ENCODE measurements around the gene RCCD1.

Gene RCCD1

DNA sequence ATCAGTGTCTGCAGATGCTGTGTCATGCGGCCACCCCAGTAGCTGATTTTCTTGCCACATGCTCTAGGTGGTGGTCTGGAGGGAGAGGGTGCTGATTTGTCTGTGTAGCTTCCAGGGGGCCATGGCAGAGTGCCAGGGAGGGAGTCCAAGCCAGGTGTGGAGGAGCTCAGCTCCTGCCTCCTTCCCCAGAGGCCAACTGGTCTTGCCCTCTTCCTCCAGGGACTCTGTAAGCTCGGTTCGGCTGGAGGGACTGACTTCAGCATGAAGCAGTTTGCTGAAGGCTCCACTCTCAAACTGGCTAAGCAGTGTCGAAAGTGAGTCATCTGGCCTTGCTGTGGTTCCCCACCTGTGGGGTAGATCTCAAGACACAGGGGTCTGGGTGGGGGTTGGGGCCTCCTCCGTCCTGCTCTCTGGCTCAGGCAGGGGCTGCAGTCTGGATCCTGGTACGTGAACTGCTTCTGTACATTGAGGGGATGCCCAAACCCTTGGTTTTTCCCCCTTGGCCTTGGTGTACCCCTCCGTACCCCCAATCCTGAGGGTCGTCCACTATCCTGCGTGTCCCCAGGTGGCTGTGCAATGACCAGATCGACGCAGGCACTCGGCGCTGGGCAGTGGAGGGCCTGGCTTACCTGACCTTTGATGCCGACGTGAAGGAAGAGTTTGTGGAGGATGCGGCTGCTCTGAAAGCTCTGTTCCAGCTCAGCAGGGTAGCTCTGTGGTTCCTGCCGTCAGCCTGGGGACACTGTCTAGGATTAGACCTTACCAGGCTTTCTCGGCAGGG is 6.9 kb upstream of the RCCD1 start:
- no peak overlapping the region for H4K5ac ChIP-seq (ENCODE audit: low read length)
- no peak overlapping the region for H3K4me3 ChIP-seq (ENCODE audit: low read length)
- H3K27ac ChIP-seq (ENCODE audit: low read depth, low read length): no peak overlapping the region
- no peak overlapping the region for H3K4ac ChIP-seq (ENCODE audit: low read depth, low read length)
- no peak overlapping the region for H3K9ac ChIP-seq (ENCODE audit: low read length)
- no peak overlapping the region for H3K4me2 ChIP-seq (ENCODE audit: low read length)
- no peak overlapping the region for H2BK15ac ChIP-seq (replicated peaks; ENCODE audit: low read depth)
- H2BK120ac ChIP-seq (ENCODE audit: low read depth, low read length): no peak overlapping the region
- no peaks in the 10 kb centered on the region for H3K4me1 ChIP-seq (ENCODE audit: control insufficient read depth, low read depth, low read length)
- DNase-seq: no peak
- H2AK5ac ChIP-seq (ENCODE audit: low read length): no peak overlapping the region
- H3K79me2 ChIP-seq (ENCODE audit: control insufficient read depth, insufficient read depth, low read length): no peaks in the 10 kb centered on the region
- no peak overlapping the region for H2BK5ac ChIP-seq (ENCODE audit: low read length)
- WGBS (ENCODE audit: extremely low coverage, insufficient coverage, low lambda C conversion rate): no CpG with 5 or more reads among the region's 18 CpGs
- no peak overlapping the region for H3K23ac ChIP-seq (ENCODE audit: low read length)
- no peak overlapping the region for H4K8ac ChIP-seq (ENCODE audit: low read depth, low read length)
- peaks cover 16% of the 10 kb centered on the region for H3K36me3 ChIP-seq (ENCODE audit: control insufficient read depth, insufficient read depth, low read length)
- no peak overlapping the region for H3K56ac ChIP-seq (ENCODE audit: low read length)
- no peaks in the 10 kb centered on the region for H3K79me1 ChIP-seq (ENCODE audit: low read length)
- H3K27me3 ChIP-seq (ENCODE audit: insufficient read depth, low read length, poor library complexity): no peaks in the 10 kb centered on the region
- H3K18ac ChIP-seq (ENCODE audit: low read length): no peak overlapping the region

- Histone ChIP-seq H3K23ac (ENCODE audit: low read length) (no peak overlapping the region), H3K79me1 (ENCODE audit: low read length) (no peaks in the 10 kb centered on the region), H2AK5ac (ENCODE audit: low read length) (no peak overlapping the region), H2BK5ac (ENCODE audit: low read length) (no peak overlapping the region), H3K56ac (ENCODE audit: low read length) (no peak overlapping the region), H3K18ac (ENCODE audit: low read length) (no peak overlapping the region), H4K8ac (ENCODE audit: low read depth, low read length) (no peak overlapping the region), H3K27me3 (ENCODE audit: insufficient read depth, low read length, poor library complexity) (no peaks in the 10 kb centered on the region), H3K9ac (ENCODE audit: low read length) (no peak overlapping the region), H3K79me2 (ENCODE audit: control insufficient read depth, insufficient read depth, low read length) (no peaks in the 10 kb centered on the region), H3K4me1 (ENCODE audit: control insufficient read depth, low read depth, low read length) (no peaks in the 10 kb centered on the region), H2BK15ac (replicated peaks; ENCODE audit: low read depth) (no peak overlapping the region), H4K5ac (ENCODE audit: low read length) (no peak overlapping the region), H3K4me2 (ENCODE audit: low read length) (no peak overlapping the region), H3K27ac (ENCODE audit: low read depth, low read length) (no peak overlapping the region), H3K4me3 (ENCODE audit: low read length) (no peak overlapping the region), H3K4ac (ENCODE audit: low read depth, low read length) (no peak overlapping the region), H2BK120ac (ENCODE audit: low read depth, low read length) (no peak overlapping the region), H3K36me3 (ENCODE audit: control insufficient read depth, insufficient read depth, low read length) (peaks cover 15% of the 10 kb centered on the region)
- no CpG with 5 or more reads among the region's 8 CpGs for WGBS (ENCODE audit: extremely low coverage, insufficient coverage, low lambda C conversion rate)
- no peak for DNase-seq
These were observed 6.2 kb upstream of the RCCD1 start for GRCh38 chr15:90948506-90948905.

DNA sequence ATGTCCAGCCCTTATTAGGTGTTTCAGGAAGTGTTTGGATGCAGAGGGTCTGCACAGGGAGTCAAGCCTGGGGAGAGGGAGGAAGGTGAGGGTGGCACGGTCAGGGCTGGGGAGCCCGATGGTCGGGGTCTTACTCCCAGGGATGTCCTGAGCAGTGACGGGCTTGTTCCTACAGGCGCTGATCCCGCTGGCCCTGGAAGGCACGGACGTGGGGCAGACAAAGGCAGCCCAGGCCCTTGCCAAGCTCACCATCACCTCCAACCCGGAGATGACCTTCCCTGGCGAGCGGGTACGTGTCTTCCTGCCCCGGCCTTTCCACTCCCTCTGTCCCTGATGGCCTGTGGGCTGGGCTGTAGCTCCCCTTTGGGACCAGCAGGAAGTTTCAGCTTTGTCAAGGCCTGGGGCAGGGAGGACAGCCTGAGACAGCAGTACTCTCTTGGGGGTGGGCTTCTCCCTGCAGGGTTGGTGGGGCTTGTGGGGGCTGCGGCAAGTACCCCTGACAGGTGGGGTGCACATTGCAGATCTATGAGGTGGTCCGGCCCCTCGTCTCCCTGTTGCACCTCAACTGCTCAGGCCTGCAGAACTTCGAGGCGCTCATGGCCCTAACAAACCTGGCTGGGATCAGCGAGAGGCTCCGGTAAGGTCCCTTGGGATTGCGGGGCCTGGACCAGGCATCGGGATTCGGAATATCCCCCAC is 4.6 kb upstream of the RCCD1 start:
- Histone ChIP-seq H3K9ac (ENCODE audit: low read length) (no peak overlapping the region), H3K36me3 (ENCODE audit: control insufficient read depth, insufficient read depth, low read length) (peaks cover 13% of the 10 kb centered on the region), H2BK120ac (ENCODE audit: low read depth, low read length) (no peak overlapping the region), H3K79me2 (ENCODE audit: control insufficient read depth, insufficient read depth, low read length) (no peaks in the 10 kb centered on the region), H4K8ac (ENCODE audit: low read depth, low read length) (no peak overlapping the region), H3K4ac (ENCODE audit: low read depth, low read length) (no peak overlapping the region), H3K27me3 (ENCODE audit: insufficient read depth, low read length, poor library complexity) (no peaks in the 10 kb centered on the region), H3K79me1 (ENCODE audit: low read length) (no peaks in the 10 kb centered on the region), H2BK5ac (ENCODE audit: low read length) (no peak overlapping the region), H3K4me1 (ENCODE audit: control insufficient read depth, low read depth, low read length) (no peaks in the 10 kb centered on the region), H2BK15ac (replicated peaks; ENCODE audit: low read depth) (no peak overlapping the region), H2AK5ac (ENCODE audit: low read length) (no peak overlapping the region), H3K4me3 (ENCODE audit: low read length) (no peak overlapping the region), H3K18ac (ENCODE audit: low read length) (no peak overlapping the region), H3K4me2 (ENCODE audit: low read length) (no peak overlapping the region), H3K56ac (ENCODE audit: low read length) (no peak overlapping the region), H3K27ac (ENCODE audit: low read depth, low read length) (no peak overlapping the region), H4K5ac (ENCODE audit: low read length) (no peak overlapping the region), H3K23ac (ENCODE audit: low read length) (no peak overlapping the region)
- no peak for DNase-seq
- no CpG with 5 or more reads among the region's 23 CpGs for WGBS (ENCODE audit: extremely low coverage, insufficient coverage, low lambda C conversion rate)

DNA sequence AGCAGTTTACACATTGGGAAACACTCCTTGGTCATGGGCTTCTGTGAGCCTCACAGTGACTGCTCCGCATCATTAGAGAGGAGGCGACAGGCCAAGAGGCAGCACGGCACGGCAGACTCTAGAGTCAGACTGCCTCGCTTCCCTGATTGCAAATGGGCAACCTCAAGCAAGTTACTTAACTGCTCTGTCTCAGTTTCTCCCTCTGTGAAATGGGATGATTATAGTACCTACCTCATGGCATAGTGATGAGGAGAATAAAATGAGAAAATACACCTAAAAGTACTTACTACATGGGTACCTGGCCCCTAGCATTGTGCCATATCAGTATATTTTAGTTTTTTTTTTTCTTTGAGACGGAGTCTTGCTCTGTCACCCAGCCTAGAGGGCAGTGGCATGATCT is 4.0 kb upstream of the RCCD1 start:
- Histone ChIP-seq H3K27ac (ENCODE audit: low read depth, low read length) (no peak overlapping the region), H3K27me3 (ENCODE audit: insufficient read depth, low read length, poor library complexity) (no peaks in the 10 kb centered on the region), H2BK120ac (ENCODE audit: low read depth, low read length) (no peak overlapping the region), H4K8ac (ENCODE audit: low read depth, low read length) (no peak overlapping the region), H3K4me3 (ENCODE audit: low read length) (no peak overlapping the region), H2AK5ac (ENCODE audit: low read length) (no peak overlapping the region), H3K23ac (ENCODE audit: low read length) (no peak overlapping the region), H3K18ac (ENCODE audit: low read length) (no peak overlapping the region), H3K79me1 (ENCODE audit: low read length) (no peaks in the 10 kb centered on the region), H3K9ac (ENCODE audit: low read length) (no peak overlapping the region), H4K5ac (ENCODE audit: low read length) (no peak overlapping the region), H3K4me2 (ENCODE audit: low read length) (no peak overlapping the region), H3K4ac (ENCODE audit: low read depth, low read length) (no peak overlapping the region), H3K56ac (ENCODE audit: low read length) (no peak overlapping the region), H3K36me3 (ENCODE audit: control insufficient read depth, insufficient read depth, low read length) (peaks cover 13% of the 10 kb centered on the region), H3K4me1 (ENCODE audit: control insufficient read depth, low read depth, low read length) (peaks cover 1% of the 10 kb centered on the region), H3K79me2 (ENCODE audit: control insufficient read depth, insufficient read depth, low read length) (no peaks in the 10 kb centered on the region), H2BK15ac (replicated peaks; ENCODE audit: low read depth) (no peak overlapping the region), H2BK5ac (ENCODE audit: low read length) (no peak overlapping the region)
- no peak for DNase-seq
- WGBS (ENCODE audit: extremely low coverage, insufficient coverage, low lambda C conversion rate): no CpG with 5 or more reads among the region's 6 CpGs

GRCh38 chr15:90952901-90953677 is 1.6 kb upstream of the RCCD1 start:
- H3K36me3 ChIP-seq (ENCODE audit: control insufficient read depth, insufficient read depth, low read length): peaks cover 8% of the 10 kb centered on the region
- H2AK5ac ChIP-seq (ENCODE audit: low read length): no peak overlapping the region
- DNase-seq: no peak
- H3K56ac ChIP-seq (ENCODE audit: low read length): no peak overlapping the region
- H2BK5ac ChIP-seq (ENCODE audit: low read length): no peak overlapping the region
- H4K8ac ChIP-seq (ENCODE audit: low read depth, low read length): no peak overlapping the region
- no peak overlapping the region for H3K9ac ChIP-seq (ENCODE audit: low read length)
- no peak overlapping the region for H3K4me2 ChIP-seq (ENCODE audit: low read length)
- no peak overlapping the region for H2BK120ac ChIP-seq (ENCODE audit: low read depth, low read length)
- no peak overlapping the region for H3K4ac ChIP-seq (ENCODE audit: low read depth, low read length)
- peaks cover 2% of the 10 kb centered on the region for H3K79me1 ChIP-seq (ENCODE audit: low read length)
- no peak overlapping the region for H3K4me3 ChIP-seq (ENCODE audit: low read length)
- peaks cover 3% of the 10 kb centered on the region for H3K4me1 ChIP-seq (ENCODE audit: control insufficient read depth, low read depth, low read length)
- no peak overlapping the region for H3K18ac ChIP-seq (ENCODE audit: low read length)
- no peaks in the 10 kb centered on the region for H3K79me2 ChIP-seq (ENCODE audit: control insufficient read depth, insufficient read depth, low read length)
- no peak overlapping the region for H2BK15ac ChIP-seq (replicated peaks; ENCODE audit: low read depth)
- WGBS (ENCODE audit: extremely low coverage, insufficient coverage, low lambda C conversion rate): no CpG with 5 or more reads among the region's 14 CpGs
- no peak overlapping the region for H3K23ac ChIP-seq (ENCODE audit: low read length)
- H4K5ac ChIP-seq (ENCODE audit: low read length): no peak overlapping the region
- H3K27me3 ChIP-seq (ENCODE audit: insufficient read depth, low read length, poor library complexity): no peaks in the 10 kb centered on the region
- H3K27ac ChIP-seq (ENCODE audit: low read depth, low read length): no peak overlapping the region
